ENCODE measurements around the gene VCP. TPM values are rescaled to one million over a fixed set of nuclear protein-coding genes. Genes with fewer than 3 reads are reported as not detected.

Gene VCP
- total and polyA plus RNA-seq, 2 donors (not counting 1 experiment from before 2014, with no cell fraction given): 93.0 to 178 TPM

DNA sequence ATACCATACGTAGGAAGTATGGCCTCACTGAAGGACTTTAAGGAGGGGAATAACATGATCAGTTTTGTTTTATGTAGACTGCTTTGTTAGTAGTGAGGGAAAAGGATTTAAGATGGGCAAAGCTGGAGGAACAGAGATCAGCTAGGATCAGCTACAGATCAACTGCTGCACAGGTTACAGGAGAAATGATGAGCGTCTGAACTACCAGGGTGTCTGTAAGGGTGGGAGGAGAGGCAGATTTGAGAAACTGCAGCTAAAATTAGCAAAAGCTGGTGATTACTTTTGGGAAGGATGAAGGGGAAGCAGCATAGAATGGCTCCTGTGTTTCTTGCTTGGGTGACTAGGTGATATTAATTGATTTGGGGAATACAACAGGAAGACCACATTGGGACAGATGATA, 39.3 kb downstream of the VCP start:
- Histone ChIP-seq H3K9me3 (ENCODE audit: control extremely low read depth in 1 of 3, control insufficient read depth in 2 of 3, insufficient read depth in 1 of 3, low read length in 2 of 3) (no peaks in the 10 kb centered on the region), H4K20me1 (ENCODE audit: control insufficient read depth, insufficient read depth, low read length, poor library complexity, severe bottlenecking) (no peaks in the 10 kb centered on the region), H3K4me2 (replicated peaks; ENCODE audit: low read depth, low read length, poor library complexity, severe bottlenecking) (no peak overlapping the region), H3K27ac (ENCODE audit: low read length in 2 of 2) (no peak overlapping the region), H2AFZ (ENCODE audit: insufficient read depth, low read depth, low read length, poor library complexity, severe bottlenecking) (no peak overlapping the region), H3K79me2 (ENCODE audit: control insufficient read depth, insufficient read depth, low read length) (no peaks in the 10 kb centered on the region), H3K9ac (ENCODE audit: low read length) (no peak overlapping the region), H3K27me3 (replicated peaks in 1 of 4; ENCODE audit: control extremely low read depth in 1 of 4, control insufficient read depth in 3 of 4, insufficient read depth in 4 of 4, low read length in 3 of 4) (no peaks in the 10 kb centered on the region), H3K36me3 (replicated peaks in 1 of 2; ENCODE audit: control extremely low read depth in 1 of 2, control insufficient read depth in 1 of 2, extremely low read depth in 1 of 2, insufficient read depth in 2 of 2, low read length in 1 of 2) (peaks cover 0 to 2% of the 10 kb centered on the region in 2 experiments), H3K4me3 (ENCODE audit: control extremely low read depth in 1 of 5, extremely low read depth in 1 of 5, insufficient read depth in 1 of 5, low read depth in 2 of 5, low read length in 4 of 5) (no peak overlapping the region), H3K4me1 (ENCODE audit: control insufficient read depth in 2 of 2, insufficient read depth in 2 of 2, low read length in 2 of 2) (peaks cover 3 to 5% of the 10 kb centered on the region in 2 donors)
- no peak for TF ChIP-seq EZH2 (IDR thresholded peaks at IDR 0.05; ENCODE audit: borderline replicate concordance, insufficient read depth, low read depth, low read length, poor library complexity, severe bottlenecking)
- TF ChIP-seq, protein P1, sequence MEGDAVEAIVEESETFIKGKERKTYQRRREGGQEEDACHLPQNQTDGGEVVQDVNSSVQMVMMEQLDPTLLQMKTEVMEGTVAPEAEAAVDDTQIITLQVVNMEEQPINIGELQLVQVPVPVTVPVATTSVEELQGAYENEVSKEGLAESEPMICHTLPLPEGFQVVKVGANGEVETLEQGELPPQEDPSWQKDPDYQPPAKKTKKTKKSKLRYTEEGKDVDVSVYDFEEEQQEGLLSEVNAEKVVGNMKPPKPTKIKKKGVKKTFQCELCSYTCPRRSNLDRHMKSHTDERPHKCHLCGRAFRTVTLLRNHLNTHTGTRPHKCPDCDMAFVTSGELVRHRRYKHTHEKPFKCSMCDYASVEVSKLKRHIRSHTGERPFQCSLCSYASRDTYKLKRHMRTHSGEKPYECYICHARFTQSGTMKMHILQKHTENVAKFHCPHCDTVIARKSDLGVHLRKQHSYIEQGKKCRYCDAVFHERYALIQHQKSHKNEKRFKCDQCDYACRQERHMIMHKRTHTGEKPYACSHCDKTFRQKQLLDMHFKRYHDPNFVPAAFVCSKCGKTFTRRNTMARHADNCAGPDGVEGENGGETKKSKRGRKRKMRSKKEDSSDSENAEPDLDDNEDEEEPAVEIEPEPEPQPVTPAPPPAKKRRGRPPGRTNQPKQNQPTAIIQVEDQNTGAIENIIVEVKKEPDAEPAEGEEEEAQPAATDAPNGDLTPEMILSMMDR (IDR thresholded peaks at IDR 0.05): no peak
- WGBS (ENCODE audit: insufficient coverage): 95% methylated on average over 2 of the region's 2 CpGs
- Mint-ChIP-seq H3K27ac (no peak overlapping the region), H3K9me3 (ENCODE audit: insufficient read depth) (no peaks in the 10 kb centered on the region), H3K4me3 (no peak overlapping the region), H3K4me1 (peaks cover 8% of the 10 kb centered on the region), H3K27me3 (no peaks in the 10 kb centered on the region)
- intact Hi-C loops (cut with micrococcal nuclease): no loop called here
- no peak for DNase-seq
- CTCF ChIA-PET: interaction anchor here (1.4 to 2.0 kb wide), 2 partner anchors 18 to 134 kb away, joined by 7 to 8 read pairs; no protein-coding TSS in a partner anchor
- POLR2A ChIA-PET: no interaction called here
- no peak for ATAC-seq (ENCODE audit: low read depth)

DNA sequence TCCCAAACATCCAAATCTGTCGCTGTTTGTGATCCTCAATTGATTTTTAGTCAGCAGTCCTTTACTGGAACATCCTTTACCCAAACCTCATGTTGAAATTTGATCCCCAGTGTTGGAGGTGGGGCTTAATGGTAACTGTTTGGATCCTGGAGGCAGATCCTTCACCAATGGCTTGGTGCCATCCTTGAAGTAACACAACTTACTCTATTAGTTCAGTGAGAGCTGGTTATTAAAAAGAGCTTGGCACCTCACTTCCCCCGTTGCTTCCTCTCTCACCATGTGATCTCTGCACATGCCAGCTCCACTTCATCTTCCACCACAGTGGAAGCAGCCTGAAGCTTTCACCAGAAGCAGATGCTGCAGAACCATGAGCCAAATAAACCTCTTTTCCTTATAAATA, 42.6 kb downstream of the VCP start:
- Histone ChIP-seq H4K20me1 (ENCODE audit: control insufficient read depth, insufficient read depth, low read length, poor library complexity, severe bottlenecking) (no peaks in the 10 kb centered on the region), H3K9me3 (ENCODE audit: control extremely low read depth in 1 of 3, control insufficient read depth in 2 of 3, insufficient read depth in 1 of 3, low read length in 2 of 3) (no peaks in the 10 kb centered on the region), H3K27ac (ENCODE audit: low read length in 2 of 2) (no peak overlapping the region), H3K79me2 (ENCODE audit: control insufficient read depth, insufficient read depth, low read length) (no peaks in the 10 kb centered on the region), H3K9ac (ENCODE audit: low read length) (no peak overlapping the region), H2AFZ (ENCODE audit: insufficient read depth, low read depth, low read length, poor library complexity, severe bottlenecking) (no peak overlapping the region), H3K4me3 (ENCODE audit: control extremely low read depth in 1 of 5, extremely low read depth in 1 of 5, insufficient read depth in 1 of 5, low read depth in 2 of 5, low read length in 4 of 5) (no peak overlapping the region), H3K4me1 (ENCODE audit: control insufficient read depth in 2 of 2, insufficient read depth in 2 of 2, low read length in 2 of 2) (no peaks in the 10 kb centered on the region), H3K4me2 (replicated peaks; ENCODE audit: low read depth, low read length, poor library complexity, severe bottlenecking) (no peak overlapping the region), H3K27me3 (replicated peaks in 1 of 4; ENCODE audit: control extremely low read depth in 1 of 4, control insufficient read depth in 3 of 4, insufficient read depth in 4 of 4, low read length in 3 of 4) (no peaks in the 10 kb centered on the region), H3K36me3 (replicated peaks in 1 of 2; ENCODE audit: control extremely low read depth in 1 of 2, control insufficient read depth in 1 of 2, extremely low read depth in 1 of 2, insufficient read depth in 2 of 2, low read length in 1 of 2) (peaks cover 0 to 2% of the 10 kb centered on the region in 2 experiments)
- no peak for DNase-seq
- no peak overlapping the region for H3K27ac Mint-ChIP-seq
- 20% methylated on average over 1 of the region's 2 CpGs for WGBS (ENCODE audit: insufficient coverage)
- H3K27me3 Mint-ChIP-seq: no peaks in the 10 kb centered on the region
- H3K4me1 Mint-ChIP-seq: peaks cover 5% of the 10 kb centered on the region
- CTCF ChIA-PET: no interaction called here
- intact Hi-C loops (cut with micrococcal nuclease): no loop called here
- ATAC-seq (ENCODE audit: low read depth): no peak
- no peaks in the 10 kb centered on the region for H3K9me3 Mint-ChIP-seq (ENCODE audit: insufficient read depth)
- POLR2A ChIA-PET: interaction anchor here (0.6 kb wide), 1 partner anchor 73 kb away, joined by 3 read pairs; the partner anchor contains the start of gene STOML2
- TF ChIP-seq EZH2 (IDR thresholded peaks at IDR 0.05; ENCODE audit: borderline replicate concordance, insufficient read depth, low read depth, low read length, poor library complexity, severe bottlenecking): no peak
- TF ChIP-seq, protein P1 (IDR thresholded peaks at IDR 0.05): no peak
- H3K4me3 Mint-ChIP-seq: no peak overlapping the region
